A549 (cell line): Measurements from ENCODE around the gene MRPL18. TPM values are rescaled to one million over a fixed set of nuclear protein-coding genes. Genes with fewer than 3 reads are reported as not detected.

Experiments used
- ATAC-seq, 2 experiments: fragments of 200-7000 bp in 1 of 2; fragments of >200 bp in 1 of 2; cut with Nextera tagmentation in 1 of 2; cut with Tn5 transposase in 1 of 2; 3 replicates each; pipeline versions ENCODE4 v1.8.0 to v1.9.1; 2018 to 2020; ENCODE audit warnings: mild to moderate bottlenecking in 1 of 2, moderate library complexity in 1 of 2
- CTCF ChIA-PET: fragments of 300-600 bp; sonication (Branson Sonifier 250); formaldehyde crosslinking; extraction: SDS; loops from one replicate; lab custom pipeline; 2021; ENCODE audit warnings: antibody characterized with exemption, inconsistent platforms; lab: Yijun Ruan, JAX
- POLR2A ChIA-PET: fragments of 350-600 bp; formaldehyde crosslinking; extraction: SDS; loops from one replicate; lab custom pipeline; 2021; ENCODE audit warnings: antibody characterized with exemption, inconsistent platforms; lab: Yijun Ruan, JAX
- DNase-seq, 2 experiments: peaks; one replicate each; pipeline versions ENCODE4 v3.0.0 to v3.0.0-alpha.2; 2011 to 2016; ENCODE audit warnings: low read depth in 1 of 2, low spot score in 1 of 2
- FAIRE-seq: peaks from 2 replicates; lab custom pipeline; 2011; peaks lifted over from hg19 to GRCh38; lab: Jason Lieb, UNC
- H3K27ac ChIP-seq, 2 experiments: fragments of >200 bp; sonication (Bioruptor Twin); formaldehyde crosslinking; 3 replicates each; pipeline ENCODE4 v1.5.1; 2016 to 2017
- H3K4me1 ChIP-seq: fragments of >200 bp; sonication (Bioruptor Twin); formaldehyde crosslinking; 3 replicates; pipeline ENCODE4 v1.6.1; 2016
- H3K4me2 ChIP-seq: fragments of >200 bp; sonication (Bioruptor Twin); formaldehyde crosslinking; 3 replicates; pipeline ENCODE4 v1.6.1; 2016
- H3K4me3 ChIP-seq: fragments of >200 bp; sonication (Bioruptor Twin); formaldehyde crosslinking; 3 replicates; pipeline ENCODE4 v1.5.1; 2016
- H3K9me3 ChIP-seq: fragments of >200 bp; sonication (Bioruptor Twin); formaldehyde crosslinking; 3 replicates; pipeline ENCODE4 v1.6.1; 2016
- BHLHE40 ChIP-seq: IDR thresholded peaks from 2 replicates; pipeline ENCODE4 v1.6.1; 2012; ENCODE audit warnings: low read depth, low read length, inconsistent platforms
- CBX8 ChIP-seq: fragments of 200-600 bp; sonication (generic); IDR thresholded peaks from 2 replicates; pipeline ENCODE4 v1.6.1; 2016
- CEBPB ChIP-seq, 2 experiments: fragments of >200 bp in 1 of 2; sonication (Bioruptor Twin) in 1 of 2; formaldehyde crosslinking in 1 of 2; IDR thresholded peaks; 2 replicates each; pipeline ENCODE4 v1.6.1; 2012 to 2016
- EHF ChIP-seq: fragments of 250-450 bp; sonication (Bioruptor Pico); IDR thresholded peaks from 2 replicates; pipeline ENCODE4 v1.5.0; 2020; ENCODE audit warnings: mild to moderate bottlenecking
- EHMT2 ChIP-seq: fragments of 200-600 bp; sonication (generic); IDR thresholded peaks from 2 replicates; pipeline ENCODE4 v1.6.1; 2016; ENCODE audit warnings: antibody characterized with exemption, low read depth, mild to moderate bottlenecking, moderate library complexity
- FOXS1 ChIP-seq: fragments of 250-450 bp; sonication (Bioruptor Pico); IDR thresholded peaks from 2 replicates; pipeline ENCODE4 v1.5.0; 2020; ENCODE audit warnings: mild to moderate bottlenecking, moderate library complexity
- GATA3 ChIP-seq: IDR thresholded peaks from 2 replicates; pipeline ENCODE4 v1.6.1; 2012; ENCODE audit warnings: borderline replicate concordance
- JUNB ChIP-seq: fragments of >200 bp; sonication (Bioruptor Twin); formaldehyde crosslinking; IDR thresholded peaks from 2 replicates; pipeline ENCODE4 v1.6.1; 2016
- KDM1A ChIP-seq: fragments of 200-600 bp; sonication (generic); IDR thresholded peaks from 2 replicates; pipeline ENCODE4 v1.6.1; 2016; ENCODE audit warnings: low read depth, mild to moderate bottlenecking
- KDM5A ChIP-seq: fragments of 200-600 bp; sonication (generic); IDR thresholded peaks from 2 replicates; pipeline ENCODE4 v1.6.1; 2016; ENCODE audit warnings: antibody characterized with exemption, mild to moderate bottlenecking
- MAFK ChIP-seq: fragments of 450-650 bp; IDR thresholded peaks from 2 replicates; pipeline ENCODE4 v1.6.1; 2014; ENCODE audit not compliant: partially characterized antibody
- NPAS2 ChIP-seq: fragments of 250-450 bp; sonication (Bioruptor Pico); IDR thresholded peaks from 2 replicates; pipeline ENCODE4 v1.8.0; 2022; ENCODE audit warnings: mild to moderate bottlenecking, moderate library complexity, borderline replicate concordance
- NR3C1 ChIP-seq: fragments of >200 bp; sonication (Bioruptor Twin); formaldehyde crosslinking; IDR thresholded peaks from 3 replicates; pipeline ENCODE4 v1.6.1; 2017
- RFX5 ChIP-seq: fragments of 450-650 bp; IDR thresholded peaks from 2 replicates; pipeline ENCODE4 v1.7.1; 2014; ENCODE audit warnings: antibody characterized with exemption, mild to moderate bottlenecking, moderate library complexity
- ZC3H11A ChIP-seq: fragments of 450-650 bp; IDR thresholded peaks from 2 replicates; pipeline ENCODE4 v1.6.1; 2014; ENCODE audit warnings: antibody characterized with exemption, mild to moderate bottlenecking
- ZFP36 ChIP-seq: fragments of 450-650 bp; IDR thresholded peaks from 2 replicates; pipeline ENCODE4 v1.6.1; 2014; ENCODE audit warnings: borderline replicate concordance; ENCODE audit not compliant: partially characterized antibody
- WGBS: methylation state at CpG from one replicate; pipeline ENCODE4 v1.1.6; 2017; ENCODE audit errors: missing lambda C conversion rate; 5-methylcytosine and 5-hydroxymethylcytosine counted together
- polyA plus RNA-seq, 4 experiments: library from polyadenylated mRNA; depleted of rRNA in 3 of 4; stranded (reverse); fragments of >200 nt; fragmentation: RNase III in 1 of 4; extraction: RNeasy Plus Mini Kit Qiagen cat#74134 plus additional on column Dnase treatment in 1 of 4; gene quantifications; 2 replicates in 3 of 4; 3 replicates in 1 of 4; pipeline ENCODE4 v1.2.3, GENCODE V29; 2011 to 2017
- TF ChIP-seq, protein P1 (sequence below): fragments of >200 bp; sonication (Bioruptor Twin); formaldehyde crosslinking; IDR thresholded peaks from 2 replicates; pipeline ENCODE4 v1.6.1; 2016
- TF ChIP-seq, protein P2 (sequence below): fragments of 450-650 bp; IDR thresholded peaks from 2 replicates; pipeline ENCODE4 v1.6.1; 2014; ENCODE audit warnings: antibody characterized with exemption
- TF ChIP-seq, protein P3 (sequence below): fragments of 200-600 bp; sonication (generic); IDR thresholded peaks from 2 replicates; pipeline ENCODE4 v1.6.1; 2016; ENCODE audit warnings: antibody characterized with exemption, mild to moderate bottlenecking, moderate library complexity

MRPL18 gene
- polyA plus RNA-seq, 2 of the 4 experiments (the other 2 are of a cell fraction), result 115 to 142 TPM

DNA sequence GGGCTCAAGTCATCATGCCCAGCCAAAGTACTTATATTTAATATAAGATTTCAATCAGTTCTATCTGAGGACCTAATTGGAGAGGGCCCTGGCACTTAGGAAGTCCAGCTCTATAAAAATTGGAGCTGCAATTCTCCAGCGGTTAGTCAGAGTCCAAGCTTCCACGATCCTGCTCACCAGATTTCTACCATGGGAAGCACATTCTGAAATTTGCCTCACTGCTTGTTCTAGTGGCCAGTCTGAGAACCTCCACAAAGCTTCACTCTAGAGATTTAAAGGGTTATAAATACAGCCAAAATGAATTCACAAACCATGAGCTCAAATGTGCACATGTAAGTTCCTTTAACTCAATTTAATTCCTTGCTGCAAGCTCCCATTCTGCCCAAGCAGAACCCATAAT is 43.3 kb downstream of the MRPL18 start:
- no peak overlapping the region for H3K4me2 ChIP-seq
- ChIA-PET CTCF (interaction anchor here (0.6 kb wide), 1 partner anchor 45 kb away, joined by 3 read pairs; no protein-coding TSS in a partner anchor), POLR2A (interaction anchor here (0.8 kb wide), 1 partner anchor 44 kb away, joined by 3 read pairs; the partner anchor contains the start of gene TCP1)
- H3K9me3 ChIP-seq, result no peaks in the 10 kb centered on the region
- ATAC-seq (peak; percentile 42 to 62; a peak in 3 of 6 replicates), FAIRE-seq (no peak), DNase-seq (no peak)
- TF ChIP-seq GATA3 (no peak), JUNB (no peak), KDM1A (no peak), ZFP36 (no peak), CBX8 (no peak), BHLHE40 (no peak), NR3C1 (no peak), EHMT2 (no peak), EHF (CRISPR knock-in tag) (no peak), MAFK (no peak), RFX5 (no peak), FOXS1 (CRISPR knock-in tag) (no peak)
- TF ChIP-seq, protein P1, sequence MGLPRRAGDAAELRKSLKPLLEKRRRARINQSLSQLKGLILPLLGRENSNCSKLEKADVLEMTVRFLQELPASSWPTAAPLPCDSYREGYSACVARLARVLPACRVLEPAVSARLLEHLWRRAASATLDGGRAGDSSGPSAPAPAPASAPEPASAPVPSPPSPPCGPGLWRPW, result no peak
- H3K4me3 ChIP-seq, result no peak overlapping the region
- H3K27ac ChIP-seq, result no peak overlapping the region
- WGBS, result 66% methylated on average over 2 of the region's 2 CpGs
- no peaks in the 10 kb centered on the region for H3K4me1 ChIP-seq

DNA sequence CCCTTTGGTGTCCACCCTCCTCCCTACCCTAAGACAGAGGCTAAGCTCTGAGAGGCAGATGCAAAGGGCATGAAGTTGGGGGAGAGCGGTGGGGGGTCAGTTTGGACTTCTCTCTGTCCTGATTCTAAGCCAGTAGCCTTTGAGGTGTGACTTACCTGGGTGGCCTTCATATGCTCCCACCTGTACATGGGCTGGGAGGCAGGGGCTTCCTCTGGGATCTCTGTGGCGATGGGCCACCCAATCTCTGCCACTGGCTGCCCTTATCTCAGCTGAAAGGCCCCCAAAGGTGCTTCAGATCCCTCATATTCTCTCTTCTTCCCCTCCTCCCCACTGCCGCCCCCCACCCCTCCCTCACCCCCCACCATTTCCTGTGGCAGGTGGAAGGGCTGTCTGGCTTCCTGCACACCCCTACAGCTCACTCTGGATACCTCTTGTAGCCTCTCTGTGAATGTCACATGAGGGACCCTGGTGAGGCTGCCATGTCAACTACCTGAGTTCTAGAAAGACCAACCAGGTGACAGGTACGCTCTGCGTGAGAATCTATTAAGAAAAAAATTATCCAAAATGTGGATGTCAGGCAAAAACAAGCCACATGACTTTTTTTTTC is 43.8 kb downstream of the MRPL18 start:
- CTCF ChIA-PET, result interaction anchor here (0.6 kb wide), 2 partner anchors 20 to 45 kb away, joined by 3 read pairs; no protein-coding TSS in a partner anchor
- TF ChIP-seq NPAS2 (CRISPR knock-in tag) (no peak), CEBPB (IDR thresholded peaks at IDR 0.05) (no peak), ZC3H11A (no peak), JUNB (no peak), KDM5A (no peak)
- TF ChIP-seq, protein P2, sequence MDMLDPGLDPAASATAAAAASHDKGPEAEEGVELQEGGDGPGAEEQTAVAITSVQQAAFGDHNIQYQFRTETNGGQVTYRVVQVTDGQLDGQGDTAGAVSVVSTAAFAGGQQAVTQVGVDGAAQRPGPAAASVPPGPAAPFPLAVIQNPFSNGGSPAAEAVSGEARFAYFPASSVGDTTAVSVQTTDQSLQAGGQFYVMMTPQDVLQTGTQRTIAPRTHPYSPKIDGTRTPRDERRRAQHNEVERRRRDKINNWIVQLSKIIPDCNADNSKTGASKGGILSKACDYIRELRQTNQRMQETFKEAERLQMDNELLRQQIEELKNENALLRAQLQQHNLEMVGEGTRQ, result no peak
- TF ChIP-seq, protein P3, sequence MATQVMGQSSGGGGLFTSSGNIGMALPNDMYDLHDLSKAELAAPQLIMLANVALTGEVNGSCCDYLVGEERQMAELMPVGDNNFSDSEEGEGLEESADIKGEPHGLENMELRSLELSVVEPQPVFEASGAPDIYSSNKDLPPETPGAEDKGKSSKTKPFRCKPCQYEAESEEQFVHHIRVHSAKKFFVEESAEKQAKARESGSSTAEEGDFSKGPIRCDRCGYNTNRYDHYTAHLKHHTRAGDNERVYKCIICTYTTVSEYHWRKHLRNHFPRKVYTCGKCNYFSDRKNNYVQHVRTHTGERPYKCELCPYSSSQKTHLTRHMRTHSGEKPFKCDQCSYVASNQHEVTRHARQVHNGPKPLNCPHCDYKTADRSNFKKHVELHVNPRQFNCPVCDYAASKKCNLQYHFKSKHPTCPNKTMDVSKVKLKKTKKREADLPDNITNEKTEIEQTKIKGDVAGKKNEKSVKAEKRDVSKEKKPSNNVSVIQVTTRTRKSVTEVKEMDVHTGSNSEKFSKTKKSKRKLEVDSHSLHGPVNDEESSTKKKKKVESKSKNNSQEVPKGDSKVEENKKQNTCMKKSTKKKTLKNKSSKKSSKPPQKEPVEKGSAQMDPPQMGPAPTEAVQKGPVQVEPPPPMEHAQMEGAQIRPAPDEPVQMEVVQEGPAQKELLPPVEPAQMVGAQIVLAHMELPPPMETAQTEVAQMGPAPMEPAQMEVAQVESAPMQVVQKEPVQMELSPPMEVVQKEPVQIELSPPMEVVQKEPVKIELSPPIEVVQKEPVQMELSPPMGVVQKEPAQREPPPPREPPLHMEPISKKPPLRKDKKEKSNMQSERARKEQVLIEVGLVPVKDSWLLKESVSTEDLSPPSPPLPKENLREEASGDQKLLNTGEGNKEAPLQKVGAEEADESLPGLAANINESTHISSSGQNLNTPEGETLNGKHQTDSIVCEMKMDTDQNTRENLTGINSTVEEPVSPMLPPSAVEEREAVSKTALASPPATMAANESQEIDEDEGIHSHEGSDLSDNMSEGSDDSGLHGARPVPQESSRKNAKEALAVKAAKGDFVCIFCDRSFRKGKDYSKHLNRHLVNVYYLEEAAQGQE, result no peak

More for the DNA sequence above, 43.8 kb downstream of the MRPL18 start:
- ATAC-seq (no peak), DNase-seq (no peak), FAIRE-seq (no peak)
- WGBS, result 68% methylated on average over 3 of the region's 5 CpGs
- Histone ChIP-seq H3K4me1 (no peaks in the 10 kb centered on the region), H3K4me2 (no peak overlapping the region), H3K27ac (no peak overlapping the region), H3K9me3 (no peaks in the 10 kb centered on the region), H3K4me3 (no peak overlapping the region)
- POLR2A ChIA-PET, result interaction anchor here (0.8 kb wide), 1 partner anchor 44 kb away, joined by 3 read pairs; the partner anchor contains the start of gene TCP1
